ENCODE measurements around the gene SLN. TPM values are rescaled to one million over a fixed set of nuclear protein-coding genes. Genes with fewer than 3 reads are reported as not detected.

The SLN gene
- total RNA-seq, 4 donors from 2014 or later, result 2.0 to 2.3 TPM; not detected in 2

DNA sequence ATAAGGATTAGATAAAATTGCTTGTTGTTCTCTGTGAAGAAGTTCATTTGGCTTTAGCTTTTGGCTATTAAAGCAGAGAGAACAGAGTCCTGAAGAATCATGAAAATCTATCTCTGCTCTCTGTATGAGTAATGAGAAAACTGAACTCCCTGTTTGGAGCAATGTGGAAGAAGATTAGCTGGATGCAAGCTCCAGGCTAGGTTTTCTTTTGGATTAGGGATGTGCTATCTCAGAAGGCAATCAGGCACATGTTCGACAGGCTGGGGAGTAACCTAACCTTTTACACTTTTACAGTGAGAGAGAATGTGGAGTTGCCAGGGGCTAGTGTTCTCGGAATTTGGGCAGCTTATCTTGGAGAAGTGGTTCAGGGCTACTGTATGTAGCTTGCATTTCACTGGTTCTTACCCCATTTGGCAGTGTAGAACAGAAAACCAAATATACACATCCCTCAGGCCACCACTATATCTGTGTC lies 8.5 kb upstream of the SLN start:
- no peaks in the 10 kb centered on the region for H3K36me3 ChIP-seq
- intact Hi-C loops (cut with DNase I; ENCODE audit: low total_unique reads), result no loop called here
- no peaks in the 10 kb centered on the region for H3K27me3 ChIP-seq
- H3K27ac ChIP-seq, result no peak overlapping the region
- TF ChIP-seq POLR2A (IDR thresholded peaks at IDR 0.05) (no peak), CTCF (IDR thresholded peaks at IDR 0.05) (no peak)
- H3K9me3 ChIP-seq, result no peaks in the 10 kb centered on the region
- no peak overlapping the region for H3K4me3 ChIP-seq
- no peak for DNase-seq
- no peaks in the 10 kb centered on the region for H3K4me1 ChIP-seq

- Histone ChIP-seq H3K9me3 (no peaks in the 10 kb centered on the region), H3K4me3 (no peak overlapping the region), H3K27ac (no peak overlapping the region), H3K36me3 (no peaks in the 10 kb centered on the region), H3K27me3 (no peaks in the 10 kb centered on the region), H3K4me1 (no peaks in the 10 kb centered on the region)
- intact Hi-C loops (cut with DNase I; ENCODE audit: low total_unique reads), result no loop called here
- TF ChIP-seq CTCF (IDR thresholded peaks at IDR 0.05) (no peak), POLR2A (IDR thresholded peaks at IDR 0.05) (no peak)
- DNase-seq, result no peak
Measured at GRCh38 chr11:107719557-107720302, 7.9 kb upstream of the SLN start.

GRCh38 chr11:107719073-107719472 lies 7.2 kb upstream of the SLN start:
- no peak for DNase-seq
- TF ChIP-seq CTCF (IDR thresholded peaks at IDR 0.05), result no peak
- TF ChIP-seq POLR2A (IDR thresholded peaks at IDR 0.05), result no peak
- no peaks in the 10 kb centered on the region for H3K36me3 ChIP-seq
- H3K4me3 ChIP-seq, result no peak overlapping the region
- no peaks in the 10 kb centered on the region for H3K27me3 ChIP-seq
- no peaks in the 10 kb centered on the region for H3K9me3 ChIP-seq
- intact Hi-C loops (cut with DNase I; ENCODE audit: low total_unique reads), result no loop called here
- H3K27ac ChIP-seq, result no peak overlapping the region
- no peaks in the 10 kb centered on the region for H3K4me1 ChIP-seq

GRCh38 chr11:107716884-107717532 lies 5.2 kb upstream of the SLN start:
- no peak for TF ChIP-seq POLR2A (IDR thresholded peaks at IDR 0.05)
- TF ChIP-seq CTCF (IDR thresholded peaks at IDR 0.05), result no peak
- H3K9me3 ChIP-seq, result no peaks in the 10 kb centered on the region
- H3K27me3 ChIP-seq, result no peaks in the 10 kb centered on the region
- no peaks in the 10 kb centered on the region for H3K36me3 ChIP-seq
- intact Hi-C loops (cut with DNase I; ENCODE audit: low total_unique reads), result no loop called here
- H3K4me3 ChIP-seq, result no peak overlapping the region
- H3K27ac ChIP-seq, result no peak overlapping the region
- H3K4me1 ChIP-seq, result no peaks in the 10 kb centered on the region
- DNase-seq, result no peak

DNA sequence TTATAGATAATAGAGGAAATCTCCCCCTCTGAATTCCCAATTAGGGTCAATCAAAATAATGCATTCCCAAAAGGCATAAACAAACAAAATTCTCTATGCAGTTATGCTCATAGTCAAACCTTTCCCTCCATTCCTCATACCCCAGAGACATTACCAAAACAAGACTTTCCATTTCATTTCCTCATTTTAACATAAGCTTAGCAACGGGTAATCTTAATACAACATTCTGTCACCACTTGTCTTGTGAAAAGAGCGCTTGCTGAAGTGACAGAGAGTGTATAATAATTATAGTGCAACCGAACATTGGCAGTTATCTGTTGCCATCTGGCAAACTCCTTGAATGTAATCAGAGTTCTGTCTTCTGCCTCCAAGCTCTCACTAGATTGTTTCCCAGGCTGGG lies 1.2 kb upstream of the SLN start:
- intact Hi-C loops (cut with DNase I; ENCODE audit: low total_unique reads), result no loop called here
- no peaks in the 10 kb centered on the region for H3K9me3 ChIP-seq
- no peak for DNase-seq
- no peaks in the 10 kb centered on the region for H3K27me3 ChIP-seq
- no peak for TF ChIP-seq POLR2A (IDR thresholded peaks at IDR 0.05)
- TF ChIP-seq CTCF (IDR thresholded peaks at IDR 0.05), result no peak
- no peak overlapping the region for H3K27ac ChIP-seq
- H3K4me1 ChIP-seq, result no peaks in the 10 kb centered on the region
- no peak overlapping the region for H3K4me3 ChIP-seq
- H3K36me3 ChIP-seq, result no peaks in the 10 kb centered on the region
